A549 (cell line): ENCODE results near the gene BICDL1.

ENCODE experiments used
- JUN ChIP-seq, 2 experiments: fragments of >200 bp; sonication (Bioruptor Twin); formaldehyde crosslinking; IDR thresholded peaks; 2 replicates in 1 of 2; 3 replicates in 1 of 2; pipeline ENCODE4 v1.6.1; 2016 to 2017
- RAD21 ChIP-seq, 2 experiments: fragments of >200 bp in 1 of 2; sonication (Bioruptor Twin) in 1 of 2; formaldehyde crosslinking in 1 of 2; IDR thresholded peaks in 1 of 2; conservative IDR thresholded peaks in 1 of 2; 2 replicates in 1 of 2; 3 replicates in 1 of 2; pipeline ENCODE4 v1.6.1; 2012 to 2018; ENCODE audit warnings: inconsistent platforms in 1 of 2
- ZFP36 ChIP-seq: fragments of 450-650 bp; IDR thresholded peaks from 2 replicates; pipeline ENCODE4 v1.6.1; 2014; ENCODE audit warnings: borderline replicate concordance; ENCODE audit not compliant: partially characterized antibody
- ZNF302 ChIP-seq: fragments of 250-450 bp; sonication (Bioruptor Pico); IDR thresholded peaks from 2 replicates; pipeline ENCODE4 v1.9.0; 2021; ENCODE audit warnings: inconsistent platforms, mild to moderate bottlenecking, moderate library complexity
- ZSCAN20 ChIP-seq: fragments of 250-450 bp; sonication (Bioruptor Pico); IDR thresholded peaks from 2 replicates; pipeline ENCODE4 v1.8.0; 2022; ENCODE audit warnings: mild to moderate bottlenecking, moderate library complexity
- TF ChIP-seq, protein P1 (sequence below): fragments of >200 bp; sonication (Bioruptor Twin); formaldehyde crosslinking; IDR thresholded peaks from 3 replicates; pipeline ENCODE4 v1.5.1; 2016
- TF ChIP-seq, protein P2 (sequence below): IDR thresholded peaks from 2 replicates; pipeline ENCODE4 v1.6.1; 2012

DNA sequence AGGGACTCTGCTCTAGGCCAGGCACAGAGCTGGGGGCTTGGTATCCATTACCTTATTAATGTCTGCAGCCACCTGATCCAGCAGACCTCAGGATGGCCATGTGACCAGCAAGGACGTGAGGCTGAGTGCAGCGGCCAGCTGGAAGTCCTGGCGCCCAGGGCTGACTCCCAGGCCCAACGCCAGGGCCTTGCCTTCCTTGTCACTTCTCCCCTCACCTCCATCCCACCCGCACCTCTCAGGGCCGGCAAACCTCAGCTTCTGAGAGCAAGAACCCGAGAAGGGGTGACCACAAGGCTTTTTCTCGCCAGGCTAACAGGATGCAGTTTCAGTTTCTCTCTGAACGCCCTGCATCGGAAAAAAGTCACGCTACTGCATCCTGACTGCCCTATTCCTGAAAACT is 112.1 kb downstream of the BICDL1 start:
- TF ChIP-seq, protein P1, sequence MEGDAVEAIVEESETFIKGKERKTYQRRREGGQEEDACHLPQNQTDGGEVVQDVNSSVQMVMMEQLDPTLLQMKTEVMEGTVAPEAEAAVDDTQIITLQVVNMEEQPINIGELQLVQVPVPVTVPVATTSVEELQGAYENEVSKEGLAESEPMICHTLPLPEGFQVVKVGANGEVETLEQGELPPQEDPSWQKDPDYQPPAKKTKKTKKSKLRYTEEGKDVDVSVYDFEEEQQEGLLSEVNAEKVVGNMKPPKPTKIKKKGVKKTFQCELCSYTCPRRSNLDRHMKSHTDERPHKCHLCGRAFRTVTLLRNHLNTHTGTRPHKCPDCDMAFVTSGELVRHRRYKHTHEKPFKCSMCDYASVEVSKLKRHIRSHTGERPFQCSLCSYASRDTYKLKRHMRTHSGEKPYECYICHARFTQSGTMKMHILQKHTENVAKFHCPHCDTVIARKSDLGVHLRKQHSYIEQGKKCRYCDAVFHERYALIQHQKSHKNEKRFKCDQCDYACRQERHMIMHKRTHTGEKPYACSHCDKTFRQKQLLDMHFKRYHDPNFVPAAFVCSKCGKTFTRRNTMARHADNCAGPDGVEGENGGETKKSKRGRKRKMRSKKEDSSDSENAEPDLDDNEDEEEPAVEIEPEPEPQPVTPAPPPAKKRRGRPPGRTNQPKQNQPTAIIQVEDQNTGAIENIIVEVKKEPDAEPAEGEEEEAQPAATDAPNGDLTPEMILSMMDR, result no peak
- TF ChIP-seq, protein P2, sequence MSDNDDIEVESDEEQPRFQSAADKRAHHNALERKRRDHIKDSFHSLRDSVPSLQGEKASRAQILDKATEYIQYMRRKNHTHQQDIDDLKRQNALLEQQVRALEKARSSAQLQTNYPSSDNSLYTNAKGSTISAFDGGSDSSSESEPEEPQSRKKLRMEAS, result no peak
- TF ChIP-seq JUN (IDR thresholded peaks at IDR 0.05) (no peak), ZFP36 (no peak), ZNF302 (no peak), RAD21 (conservative IDR thresholded peaks at IDR 0.05 in 1 of 2, IDR thresholded peaks at IDR 0.05 in 1 of 2) (no peak), ZSCAN20 (CRISPR knock-in tag) (no peak)
